ENCODE measurements around the gene BRAT1.

Gene BRAT1

GRCh38 chr7:2503056-2503941 lies 52.0 kb downstream of the BRAT1 start:
- TF ChIP-seq CTCF (conservative IDR thresholded peaks at IDR 0.05; ENCODE audit: low read length) (no peak), EZH2phosphoT487 (IDR thresholded peaks at IDR 0.05; ENCODE audit: borderline replicate concordance) (no peak)
- Histone ChIP-seq H4K20me1 (ENCODE audit: insufficient read depth, low read length, poor library complexity, severe bottlenecking) (no peaks in the 10 kb centered on the region), H3K79me2 (ENCODE audit: insufficient read depth, low read length) (no peaks in the 10 kb centered on the region), H3K4me3 (ENCODE audit: low read length, poor library complexity, severe bottlenecking) (no peak overlapping the region), H3K36me3 (ENCODE audit: insufficient read depth, low read length) (no peaks in the 10 kb centered on the region), H3K9me3 (ENCODE audit: insufficient read depth, low read depth, low read length) (no peaks in the 10 kb centered on the region), H3K9me2 (replicated peaks; ENCODE audit: low read depth, low read length) (no peaks in the 10 kb centered on the region), H3F3A (ENCODE audit: low read depth) (no peaks in the 10 kb centered on the region), H3K9ac (ENCODE audit: low read depth, low read length, poor library complexity, severe bottlenecking) (no peak overlapping the region), H2AFZ (ENCODE audit: low read length) (no peak overlapping the region), H3K4me2 (ENCODE audit: low read depth, low read length, poor library complexity, severe bottlenecking) (no peak overlapping the region), H3K4me1 (ENCODE audit: insufficient read depth, low read length, poor library complexity, severe bottlenecking) (peaks cover 18% of the 10 kb centered on the region), H3K27me3 (ENCODE audit: insufficient read depth, low read length, poor library complexity, severe bottlenecking) (no peaks in the 10 kb centered on the region)

GRCh38 chr7:2502647-2502966 lies 52.7 kb downstream of the BRAT1 start:
- Histone ChIP-seq H3K4me1 (ENCODE audit: insufficient read depth, low read length, poor library complexity, severe bottlenecking) (peaks cover 11% of the 10 kb centered on the region), H3K4me3 (ENCODE audit: low read length, poor library complexity, severe bottlenecking) (no peak overlapping the region), H3K79me2 (ENCODE audit: insufficient read depth, low read length) (no peaks in the 10 kb centered on the region), H3K9me2 (replicated peaks; ENCODE audit: low read depth, low read length) (no peaks in the 10 kb centered on the region), H4K20me1 (ENCODE audit: insufficient read depth, low read length, poor library complexity, severe bottlenecking) (no peaks in the 10 kb centered on the region), H3K9me3 (ENCODE audit: insufficient read depth, low read depth, low read length) (no peaks in the 10 kb centered on the region), H3K4me2 (ENCODE audit: low read depth, low read length, poor library complexity, severe bottlenecking) (no peak overlapping the region), H3K9ac (ENCODE audit: low read depth, low read length, poor library complexity, severe bottlenecking) (no peak overlapping the region), H3F3A (ENCODE audit: low read depth) (no peaks in the 10 kb centered on the region), H3K36me3 (ENCODE audit: insufficient read depth, low read length) (no peaks in the 10 kb centered on the region), H2AFZ (ENCODE audit: low read length) (no peak overlapping the region), H3K27me3 (ENCODE audit: insufficient read depth, low read length, poor library complexity, severe bottlenecking) (no peaks in the 10 kb centered on the region)
- no peak for TF ChIP-seq CTCF (conservative IDR thresholded peaks at IDR 0.05; ENCODE audit: low read length)
- no peak for TF ChIP-seq EZH2phosphoT487 (IDR thresholded peaks at IDR 0.05; ENCODE audit: borderline replicate concordance)

GRCh38 chr7:2501947-2502646 lies 53.2 kb downstream of the BRAT1 start:
- H3K4me2 ChIP-seq (ENCODE audit: low read depth, low read length, poor library complexity, severe bottlenecking) = no peak overlapping the region
- no peaks in the 10 kb centered on the region for H3K9me2 ChIP-seq (replicated peaks; ENCODE audit: low read depth, low read length)
- H3K4me3 ChIP-seq (ENCODE audit: low read length, poor library complexity, severe bottlenecking) = no peak overlapping the region
- H3K79me2 ChIP-seq (ENCODE audit: insufficient read depth, low read length) = no peaks in the 10 kb centered on the region
- H3K9ac ChIP-seq (ENCODE audit: low read depth, low read length, poor library complexity, severe bottlenecking) = no peak overlapping the region
- peaks cover 6% of the 10 kb centered on the region for H3K4me1 ChIP-seq (ENCODE audit: insufficient read depth, low read length, poor library complexity, severe bottlenecking)
- no peaks in the 10 kb centered on the region for H3K36me3 ChIP-seq (ENCODE audit: insufficient read depth, low read length)
- H3K9me3 ChIP-seq (ENCODE audit: insufficient read depth, low read depth, low read length) = no peaks in the 10 kb centered on the region
- no peaks in the 10 kb centered on the region for H3K27me3 ChIP-seq (ENCODE audit: insufficient read depth, low read length, poor library complexity, severe bottlenecking)
- no peaks in the 10 kb centered on the region for H4K20me1 ChIP-seq (ENCODE audit: insufficient read depth, low read length, poor library complexity, severe bottlenecking)
- no peak for TF ChIP-seq CTCF (conservative IDR thresholded peaks at IDR 0.05; ENCODE audit: low read length)
- TF ChIP-seq EZH2phosphoT487 (IDR thresholded peaks at IDR 0.05; ENCODE audit: borderline replicate concordance) = no peak
- no peak overlapping the region for H2AFZ ChIP-seq (ENCODE audit: low read length)
- H3F3A ChIP-seq (ENCODE audit: low read depth) = no peaks in the 10 kb centered on the region

Measured in Loucy (cell line).